ENCODE data around the gene MYMX. TPM values are rescaled to one million over a fixed set of nuclear protein-coding genes. Genes with fewer than 3 reads are reported as not detected.

Gene MYMX
- total RNA-seq, 1 experiment from 2014 or later: not detected

- DNase-seq (ENCODE audit: low spot score): no peak
- TF ChIP-seq, protein P1, sequence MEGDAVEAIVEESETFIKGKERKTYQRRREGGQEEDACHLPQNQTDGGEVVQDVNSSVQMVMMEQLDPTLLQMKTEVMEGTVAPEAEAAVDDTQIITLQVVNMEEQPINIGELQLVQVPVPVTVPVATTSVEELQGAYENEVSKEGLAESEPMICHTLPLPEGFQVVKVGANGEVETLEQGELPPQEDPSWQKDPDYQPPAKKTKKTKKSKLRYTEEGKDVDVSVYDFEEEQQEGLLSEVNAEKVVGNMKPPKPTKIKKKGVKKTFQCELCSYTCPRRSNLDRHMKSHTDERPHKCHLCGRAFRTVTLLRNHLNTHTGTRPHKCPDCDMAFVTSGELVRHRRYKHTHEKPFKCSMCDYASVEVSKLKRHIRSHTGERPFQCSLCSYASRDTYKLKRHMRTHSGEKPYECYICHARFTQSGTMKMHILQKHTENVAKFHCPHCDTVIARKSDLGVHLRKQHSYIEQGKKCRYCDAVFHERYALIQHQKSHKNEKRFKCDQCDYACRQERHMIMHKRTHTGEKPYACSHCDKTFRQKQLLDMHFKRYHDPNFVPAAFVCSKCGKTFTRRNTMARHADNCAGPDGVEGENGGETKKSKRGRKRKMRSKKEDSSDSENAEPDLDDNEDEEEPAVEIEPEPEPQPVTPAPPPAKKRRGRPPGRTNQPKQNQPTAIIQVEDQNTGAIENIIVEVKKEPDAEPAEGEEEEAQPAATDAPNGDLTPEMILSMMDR (conservative IDR thresholded peaks at IDR 0.05; ENCODE audit: low read depth, low read length): no peak
- no peak for TF ChIP-seq EZH2 (IDR thresholded peaks at IDR 0.05; ENCODE audit: borderline replicate concordance, low read depth, low read length, poor library complexity, severe bottlenecking)
- intact Hi-C loops (cut with micrococcal nuclease; ENCODE audit: unreplicated experiment): no loop called here
- Histone ChIP-seq H3K4me1 (ENCODE audit: insufficient read depth, low read length, poor library complexity, severe bottlenecking) (no peaks in the 10 kb centered on the region), H3K27ac (ENCODE audit: low read depth, low read length, poor library complexity, severe bottlenecking) (no peak overlapping the region), H3K36me3 (ENCODE audit: insufficient read depth, low read length, poor library complexity, severe bottlenecking) (no peaks in the 10 kb centered on the region), H3K9me3 (ENCODE audit: low read depth, low read length, poor library complexity, severe bottlenecking) (no peaks in the 10 kb centered on the region), H3K27me3 (replicated peaks; ENCODE audit: insufficient read depth, low read depth, low read length, poor library complexity) (no peaks in the 10 kb centered on the region), H3K4me3 (ENCODE audit: low read depth, low read length, poor library complexity, severe bottlenecking) (no peak overlapping the region)
- no TSS peak for BruUV-seq (replicated peaks)
- CTCF ChIA-PET: no interaction called here
- POLR2A ChIA-PET (ENCODE audit: low non-redundant PET): no interaction called here
Measured at GRCh38 chr6:44188819-44189218, 27.9 kb upstream of the MYMX start.

- no TSS peak for BruUV-seq (replicated peaks)
- no peaks in the 10 kb centered on the region for H3K36me3 ChIP-seq (ENCODE audit: insufficient read depth, low read length, poor library complexity, severe bottlenecking)
- intact Hi-C loops (cut with micrococcal nuclease; ENCODE audit: unreplicated experiment): no loop called here
- TF ChIP-seq EZH2 (IDR thresholded peaks at IDR 0.05; ENCODE audit: borderline replicate concordance, low read depth, low read length, poor library complexity, severe bottlenecking): no peak
- TF ChIP-seq, protein P1 (conservative IDR thresholded peaks at IDR 0.05; ENCODE audit: low read depth, low read length): no peak
- no peak overlapping the region for H3K27ac ChIP-seq (ENCODE audit: low read depth, low read length, poor library complexity, severe bottlenecking)
- no peaks in the 10 kb centered on the region for H3K4me1 ChIP-seq (ENCODE audit: insufficient read depth, low read length, poor library complexity, severe bottlenecking)
- no peaks in the 10 kb centered on the region for H3K27me3 ChIP-seq (replicated peaks; ENCODE audit: insufficient read depth, low read depth, low read length, poor library complexity)
- no peak for DNase-seq (ENCODE audit: low spot score)
- H3K9me3 ChIP-seq (ENCODE audit: low read depth, low read length, poor library complexity, severe bottlenecking): no peaks in the 10 kb centered on the region
- POLR2A ChIA-PET (ENCODE audit: low non-redundant PET): no interaction called here
- no peak overlapping the region for H3K4me3 ChIP-seq (ENCODE audit: low read depth, low read length, poor library complexity, severe bottlenecking)
- CTCF ChIA-PET: no interaction called here
Measured at GRCh38 chr6:44189257-44189656, 27.5 kb upstream of the MYMX start.

DNA sequence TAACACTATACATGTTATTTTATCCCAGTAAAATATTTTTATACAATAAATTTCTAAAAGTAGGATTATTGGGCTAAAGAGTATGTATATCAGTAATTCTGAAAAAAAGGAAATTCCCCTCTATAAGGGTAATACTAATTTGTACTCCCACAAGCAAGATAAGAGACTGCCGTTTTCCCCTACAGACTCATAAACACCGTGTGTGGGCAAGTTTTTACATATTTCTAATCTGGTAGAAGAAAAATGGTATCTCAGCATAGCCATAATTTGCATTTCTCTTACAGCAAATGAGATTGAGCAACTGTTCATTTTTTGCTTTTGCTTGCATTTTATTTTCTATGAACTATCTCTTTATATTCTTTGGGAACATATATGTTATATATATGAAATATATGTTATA lies 26.0 kb upstream of the MYMX start:
- CTCF ChIA-PET: interaction anchor here (0.7 kb wide), 1 partner anchor 38 kb away, joined by 7 read pairs; no protein-coding TSS in a partner anchor
- POLR2A ChIA-PET (ENCODE audit: low non-redundant PET): no interaction called here
- intact Hi-C loops (cut with micrococcal nuclease; ENCODE audit: unreplicated experiment): no loop called here
- H3K4me3 ChIP-seq (ENCODE audit: low read depth, low read length, poor library complexity, severe bottlenecking): no peak overlapping the region
- TF ChIP-seq, protein P1 (conservative IDR thresholded peaks at IDR 0.05; ENCODE audit: low read depth, low read length): no peak
- no peak for TF ChIP-seq EZH2 (IDR thresholded peaks at IDR 0.05; ENCODE audit: borderline replicate concordance, low read depth, low read length, poor library complexity, severe bottlenecking)
- H3K27me3 ChIP-seq (replicated peaks; ENCODE audit: insufficient read depth, low read depth, low read length, poor library complexity): no peaks in the 10 kb centered on the region
- BruUV-seq (replicated peaks): no TSS peak
- H3K4me1 ChIP-seq (ENCODE audit: insufficient read depth, low read length, poor library complexity, severe bottlenecking): no peaks in the 10 kb centered on the region
- H3K27ac ChIP-seq (ENCODE audit: low read depth, low read length, poor library complexity, severe bottlenecking): no peak overlapping the region
- no peak for DNase-seq (ENCODE audit: low spot score)
- no peaks in the 10 kb centered on the region for H3K36me3 ChIP-seq (ENCODE audit: insufficient read depth, low read length, poor library complexity, severe bottlenecking)
- H3K9me3 ChIP-seq (ENCODE audit: low read depth, low read length, poor library complexity, severe bottlenecking): no peaks in the 10 kb centered on the region

All from A673 (cell line).